ENCODE measurements around the gene GLS2.
"Not testable (repeated sequence)": the region's sequence is repeated elsewhere in the genome, so short reads cannot be mapped to it uniquely, and the experiment has no call there.

Gene GLS2

DNA sequence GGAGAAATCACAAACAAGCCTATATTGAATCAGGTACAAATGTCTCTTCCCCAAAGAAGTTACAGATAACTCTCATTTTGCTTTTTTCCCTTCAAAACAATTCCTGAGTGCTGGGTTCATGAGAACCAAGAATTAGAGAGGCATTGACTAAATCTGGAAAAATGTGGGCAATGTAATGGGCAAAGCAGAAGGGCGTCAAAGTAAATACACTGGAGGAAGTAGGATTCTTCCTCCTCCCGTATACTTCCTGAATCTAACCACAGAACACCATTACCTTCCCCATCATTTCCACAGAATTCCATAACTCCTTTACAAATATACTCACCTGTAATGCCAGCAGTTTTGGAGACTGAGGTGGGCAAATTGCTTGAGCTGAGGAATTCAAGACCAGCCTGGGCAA lies 30.6 kb upstream of the GLS2 start:
- Histone ChIP-seq H3K27me3 (ENCODE audit: insufficient read depth, poor library complexity, severe bottlenecking) (no peaks in the 10 kb centered on the region), H3K4me3 (replicated peaks; ENCODE audit: insufficient read depth, low read length) (no peak overlapping the region), H3K27ac (replicated peaks) (no peak overlapping the region)
- DNase-seq (ENCODE audit: low read depth in 1 of 2, low spot score in 1 of 2) = no peak
- TF ChIP-seq, protein P1, sequence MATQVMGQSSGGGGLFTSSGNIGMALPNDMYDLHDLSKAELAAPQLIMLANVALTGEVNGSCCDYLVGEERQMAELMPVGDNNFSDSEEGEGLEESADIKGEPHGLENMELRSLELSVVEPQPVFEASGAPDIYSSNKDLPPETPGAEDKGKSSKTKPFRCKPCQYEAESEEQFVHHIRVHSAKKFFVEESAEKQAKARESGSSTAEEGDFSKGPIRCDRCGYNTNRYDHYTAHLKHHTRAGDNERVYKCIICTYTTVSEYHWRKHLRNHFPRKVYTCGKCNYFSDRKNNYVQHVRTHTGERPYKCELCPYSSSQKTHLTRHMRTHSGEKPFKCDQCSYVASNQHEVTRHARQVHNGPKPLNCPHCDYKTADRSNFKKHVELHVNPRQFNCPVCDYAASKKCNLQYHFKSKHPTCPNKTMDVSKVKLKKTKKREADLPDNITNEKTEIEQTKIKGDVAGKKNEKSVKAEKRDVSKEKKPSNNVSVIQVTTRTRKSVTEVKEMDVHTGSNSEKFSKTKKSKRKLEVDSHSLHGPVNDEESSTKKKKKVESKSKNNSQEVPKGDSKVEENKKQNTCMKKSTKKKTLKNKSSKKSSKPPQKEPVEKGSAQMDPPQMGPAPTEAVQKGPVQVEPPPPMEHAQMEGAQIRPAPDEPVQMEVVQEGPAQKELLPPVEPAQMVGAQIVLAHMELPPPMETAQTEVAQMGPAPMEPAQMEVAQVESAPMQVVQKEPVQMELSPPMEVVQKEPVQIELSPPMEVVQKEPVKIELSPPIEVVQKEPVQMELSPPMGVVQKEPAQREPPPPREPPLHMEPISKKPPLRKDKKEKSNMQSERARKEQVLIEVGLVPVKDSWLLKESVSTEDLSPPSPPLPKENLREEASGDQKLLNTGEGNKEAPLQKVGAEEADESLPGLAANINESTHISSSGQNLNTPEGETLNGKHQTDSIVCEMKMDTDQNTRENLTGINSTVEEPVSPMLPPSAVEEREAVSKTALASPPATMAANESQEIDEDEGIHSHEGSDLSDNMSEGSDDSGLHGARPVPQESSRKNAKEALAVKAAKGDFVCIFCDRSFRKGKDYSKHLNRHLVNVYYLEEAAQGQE (IDR thresholded peaks at IDR 0.05; ENCODE audit: insufficient replicate concordance, low read depth) = no peak

DNA sequence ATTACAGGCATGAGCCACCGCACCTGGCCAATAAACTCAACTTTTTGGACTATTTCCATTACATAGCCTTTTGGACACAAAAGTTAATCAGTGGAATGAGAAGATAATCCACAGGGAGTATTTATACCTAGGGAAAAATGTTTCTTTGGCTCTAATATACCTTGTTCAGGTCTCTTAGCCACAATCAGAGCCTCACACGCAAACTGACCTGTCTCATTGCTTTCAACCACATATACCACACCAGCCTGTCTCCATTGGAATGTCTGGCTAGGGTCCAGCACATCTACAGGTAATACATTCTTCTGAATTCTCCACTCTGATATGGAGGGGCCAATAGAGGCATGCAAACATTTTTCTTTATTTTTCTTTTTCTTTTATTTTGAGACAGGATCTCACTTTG lies 29.9 kb upstream of the GLS2 start:
- Histone ChIP-seq H3K27ac (replicated peaks) (no peak overlapping the region), H3K27me3 (ENCODE audit: insufficient read depth, poor library complexity, severe bottlenecking) (no peaks in the 10 kb centered on the region), H3K4me3 (replicated peaks; ENCODE audit: insufficient read depth, low read length) (no peak overlapping the region)
- no peak for DNase-seq (ENCODE audit: low read depth in 1 of 2, low spot score in 1 of 2)
- TF ChIP-seq, protein P2, sequence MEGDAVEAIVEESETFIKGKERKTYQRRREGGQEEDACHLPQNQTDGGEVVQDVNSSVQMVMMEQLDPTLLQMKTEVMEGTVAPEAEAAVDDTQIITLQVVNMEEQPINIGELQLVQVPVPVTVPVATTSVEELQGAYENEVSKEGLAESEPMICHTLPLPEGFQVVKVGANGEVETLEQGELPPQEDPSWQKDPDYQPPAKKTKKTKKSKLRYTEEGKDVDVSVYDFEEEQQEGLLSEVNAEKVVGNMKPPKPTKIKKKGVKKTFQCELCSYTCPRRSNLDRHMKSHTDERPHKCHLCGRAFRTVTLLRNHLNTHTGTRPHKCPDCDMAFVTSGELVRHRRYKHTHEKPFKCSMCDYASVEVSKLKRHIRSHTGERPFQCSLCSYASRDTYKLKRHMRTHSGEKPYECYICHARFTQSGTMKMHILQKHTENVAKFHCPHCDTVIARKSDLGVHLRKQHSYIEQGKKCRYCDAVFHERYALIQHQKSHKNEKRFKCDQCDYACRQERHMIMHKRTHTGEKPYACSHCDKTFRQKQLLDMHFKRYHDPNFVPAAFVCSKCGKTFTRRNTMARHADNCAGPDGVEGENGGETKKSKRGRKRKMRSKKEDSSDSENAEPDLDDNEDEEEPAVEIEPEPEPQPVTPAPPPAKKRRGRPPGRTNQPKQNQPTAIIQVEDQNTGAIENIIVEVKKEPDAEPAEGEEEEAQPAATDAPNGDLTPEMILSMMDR (IDR thresholded peaks at IDR 0.05; ENCODE audit: insufficient read depth, low read length) = no peak
- TF ChIP-seq SPI1 (IDR thresholded peaks at IDR 0.05; ENCODE audit: borderline replicate concordance, low read depth) = no peak
- TF ChIP-seq GABPA (IDR thresholded peaks at IDR 0.05; ENCODE audit: low read depth) = no peak
- TF ChIP-seq POLR2AphosphoS5 (IDR thresholded peaks at IDR 0.05; ENCODE audit: low read depth) = no peak
- TF ChIP-seq, protein P1 (IDR thresholded peaks at IDR 0.05; ENCODE audit: insufficient replicate concordance, low read depth) = no peak

DNA sequence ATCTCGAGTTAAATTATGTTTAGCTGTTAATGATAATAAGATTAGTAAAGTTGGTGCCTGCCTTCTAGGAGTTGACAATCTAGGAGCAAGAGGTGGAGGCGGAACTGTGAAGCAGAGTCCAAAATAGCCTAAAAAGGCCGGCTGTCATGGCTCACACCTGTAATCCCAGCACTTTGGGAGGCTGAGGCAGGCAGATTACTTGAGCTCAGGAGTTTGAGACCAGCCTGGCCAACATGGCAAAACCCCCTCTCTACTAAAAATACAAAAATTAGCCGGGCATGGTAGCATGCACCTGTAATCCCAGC lies 26.0 kb upstream of the GLS2 start:
- not testable (repeated sequence) for H3K27me3 ChIP-seq (ENCODE audit: insufficient read depth, poor library complexity, severe bottlenecking); H3K27ac ChIP-seq (replicated peaks); DNase-seq (ENCODE audit: low read depth in 1 of 2, low spot score in 1 of 2); H3K4me3 ChIP-seq (replicated peaks; ENCODE audit: insufficient read depth, low read length)

DNA sequence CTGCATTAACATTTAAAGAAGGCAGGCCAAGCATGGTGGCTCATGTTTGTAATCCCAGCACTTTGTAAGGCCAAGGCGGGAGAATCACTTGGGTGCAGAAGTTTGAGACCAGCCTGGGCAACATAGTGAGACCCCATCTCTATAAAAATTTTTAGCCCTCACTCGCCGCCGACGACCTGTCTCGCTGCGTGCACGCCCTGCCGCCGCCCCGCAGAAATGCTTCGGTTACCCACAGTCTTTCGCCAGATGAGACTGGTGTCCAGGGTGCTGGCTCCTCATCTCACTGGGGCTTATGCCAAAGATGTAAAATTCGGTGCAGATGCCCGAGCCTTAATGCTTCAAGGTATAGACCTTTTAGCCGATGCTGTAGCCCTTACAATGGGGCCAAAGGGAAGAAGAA lies 22.8 kb upstream of the GLS2 start:
- TF ChIP-seq POLR2AphosphoS5 (IDR thresholded peaks at IDR 0.05; ENCODE audit: low read depth) = no peak
- TF ChIP-seq, protein P1 (IDR thresholded peaks at IDR 0.05; ENCODE audit: insufficient replicate concordance, low read depth) = no peak
- no peak for TF ChIP-seq GABPA (IDR thresholded peaks at IDR 0.05; ENCODE audit: low read depth)
- no peak for TF ChIP-seq SPI1 (IDR thresholded peaks at IDR 0.05; ENCODE audit: borderline replicate concordance, low read depth)
- TF ChIP-seq, protein P2 (IDR thresholded peaks at IDR 0.05; ENCODE audit: insufficient read depth, low read length) = no peak
- peaks cover 2% of the 10 kb centered on the region for H3K27me3 ChIP-seq (ENCODE audit: insufficient read depth, poor library complexity, severe bottlenecking)
- no peak overlapping the region for H3K27ac ChIP-seq (replicated peaks)
- no peak for DNase-seq (ENCODE audit: low read depth in 1 of 2, low spot score in 1 of 2)
- H3K4me3 ChIP-seq (replicated peaks; ENCODE audit: insufficient read depth, low read length) = no peak overlapping the region

DNA sequence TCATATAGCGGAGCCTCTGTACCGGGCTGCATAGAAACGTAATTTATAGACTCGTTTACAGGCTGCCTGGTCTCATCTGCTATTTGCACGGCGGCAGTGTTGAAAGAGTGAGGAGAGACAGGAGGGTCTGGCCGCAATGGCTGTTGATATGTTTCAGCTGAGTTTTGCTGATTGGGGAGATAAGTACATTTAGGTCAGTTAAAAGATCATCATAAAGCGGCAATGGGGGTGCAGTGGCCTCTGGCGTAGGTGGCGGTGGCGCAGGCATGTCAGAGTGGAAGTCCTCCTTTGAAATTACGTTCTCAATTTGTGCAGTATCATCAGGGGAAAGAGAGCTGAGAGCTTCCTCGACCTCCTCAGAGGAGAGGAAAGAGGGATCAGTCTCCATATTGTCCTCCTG lies 11.9 kb upstream of the GLS2 start:
- H3K27me3 ChIP-seq (ENCODE audit: insufficient read depth, poor library complexity, severe bottlenecking); DNase-seq (ENCODE audit: low read depth in 1 of 2, low spot score in 1 of 2); H3K27ac ChIP-seq (replicated peaks); H3K4me3 ChIP-seq (replicated peaks; ENCODE audit: insufficient read depth, low read length): not testable (repeated sequence)

DNA sequence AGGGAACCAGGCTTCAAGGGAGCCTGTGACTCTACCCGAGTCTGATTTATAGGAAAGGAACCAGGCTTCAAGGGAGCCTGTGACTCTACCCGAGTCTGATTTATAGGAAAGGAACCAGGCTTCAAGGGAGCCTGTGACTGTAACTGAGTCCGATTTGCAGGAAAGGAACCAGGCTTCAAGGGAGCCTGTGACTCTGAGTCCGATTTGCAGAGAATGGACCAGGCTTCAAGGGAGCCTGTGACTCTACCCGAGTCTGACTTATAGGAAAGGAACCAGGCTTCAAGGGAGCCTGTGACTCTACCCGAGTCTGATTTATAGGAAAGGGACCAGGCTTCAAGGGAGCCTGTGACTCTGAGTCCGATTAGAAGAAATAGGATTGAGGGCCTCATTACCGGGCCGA lies 11.5 kb upstream of the GLS2 start:
- not testable (repeated sequence) for H3K27me3 ChIP-seq (ENCODE audit: insufficient read depth, poor library complexity, severe bottlenecking); DNase-seq (ENCODE audit: low read depth in 1 of 2, low spot score in 1 of 2); H3K27ac ChIP-seq (replicated peaks); H3K4me3 ChIP-seq (replicated peaks; ENCODE audit: insufficient read depth, low read length)

DNA sequence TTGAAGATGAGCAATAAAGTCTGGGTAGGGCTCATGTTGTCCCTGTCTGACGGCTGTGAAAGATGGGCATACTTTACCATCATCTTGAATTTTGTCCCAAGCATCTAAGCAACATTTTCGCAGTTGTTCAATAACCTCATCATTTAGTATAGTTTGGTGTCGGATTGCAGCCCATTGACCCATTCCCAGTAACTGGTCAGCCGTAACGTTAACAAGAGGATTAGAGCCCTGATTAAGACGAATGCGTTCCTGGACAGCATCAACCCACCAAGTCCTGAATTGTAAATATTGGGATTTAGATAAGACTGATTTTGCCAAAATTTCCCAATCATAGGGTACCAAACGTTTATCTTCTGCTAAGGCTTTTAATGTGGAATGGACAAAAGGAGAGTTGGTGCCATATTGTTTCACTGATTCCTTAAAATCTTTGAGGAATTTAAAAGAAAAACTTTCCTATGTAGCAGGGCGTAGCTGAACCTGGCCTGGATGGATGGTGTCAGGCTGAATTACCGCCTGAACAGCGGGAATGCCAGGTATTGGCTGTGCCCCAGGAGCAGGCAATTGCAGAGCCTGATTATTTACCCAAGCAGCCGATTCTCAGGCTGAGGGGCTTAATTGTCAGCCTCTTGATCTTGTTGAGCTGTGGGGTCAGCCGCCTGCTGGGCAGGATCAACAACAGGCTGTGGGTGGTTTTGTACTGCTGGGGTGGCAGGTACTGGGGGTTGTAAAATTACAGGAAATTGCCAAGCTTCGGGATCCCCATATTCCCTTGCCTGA lies 10.4 kb upstream of the GLS2 start:
- not testable (repeated sequence) for H3K27me3 ChIP-seq (ENCODE audit: insufficient read depth, poor library complexity, severe bottlenecking); DNase-seq (ENCODE audit: low read depth in 1 of 2, low spot score in 1 of 2); H3K27ac ChIP-seq (replicated peaks); H3K4me3 ChIP-seq (replicated peaks; ENCODE audit: insufficient read depth, low read length)

Data from HL-60 (cell line).